Stimulated activated memory B cell treated with anti-CD40 and anti-IgM and Interleukin-4, amounts not matched to agents 10 μg/mL and 1 μg/mL and 100 μg/mL, for 72 hours (primary cell): Measurements from ENCODE around the gene RBKS.
A peak's percentile ranks its signal among the peaks of the same experiment; 100 is the strongest.

Source experiments
- ATAC-seq: fragments of 150-1000 bp; cut with Tn5 transposase; 2 replicates; pipeline ENCODE4 v1.10.0; 2021
- H3K27ac Mint-ChIP-seq: one replicate; pipeline ENCODE4 v1.8.0; 2022; ENCODE audit warnings: mild to moderate bottlenecking, mixed read lengths
- H3K27me3 Mint-ChIP-seq: one replicate; pipeline ENCODE4 v1.8.0; 2022; ENCODE audit warnings: mixed read lengths
- H3K36me3 Mint-ChIP-seq: one replicate; pipeline ENCODE4 v1.8.0; 2022; ENCODE audit warnings: mixed read lengths
- H3K4me1 Mint-ChIP-seq: one replicate; pipeline ENCODE4 v1.8.0; 2022; ENCODE audit warnings: mixed read lengths
- H3K4me3 Mint-ChIP-seq: one replicate; pipeline ENCODE4 v1.8.0; 2022; ENCODE audit warnings: mild to moderate bottlenecking, moderate library complexity, mixed read lengths
- H3K9me3 Mint-ChIP-seq: one replicate; pipeline ENCODE4 v1.8.0; 2022; ENCODE audit warnings: mixed read lengths

Gene RBKS

DNA sequence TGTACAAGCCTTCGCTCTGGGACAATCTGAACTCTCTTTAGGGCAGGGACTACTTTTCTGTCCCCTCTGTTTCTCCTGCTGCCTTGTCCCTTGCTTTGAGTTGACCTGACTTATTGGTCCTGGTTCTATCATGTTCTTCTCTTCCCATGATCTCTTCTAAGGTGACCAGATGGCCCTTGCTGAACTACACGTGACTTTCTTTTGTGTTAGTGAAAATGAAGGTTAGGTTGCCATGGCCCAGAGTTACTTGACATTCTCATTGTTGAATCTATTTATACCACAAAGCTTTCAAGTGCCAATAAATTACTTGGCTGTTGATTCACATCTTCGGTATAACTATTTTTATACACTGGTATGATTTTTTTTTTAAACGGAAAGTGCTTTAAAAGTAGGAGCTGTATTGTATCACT lies 94.3 kb downstream of the RBKS start:
- Mint-ChIP-seq H3K4me3 (no peak overlapping the region), H3K9me3 (no peaks in the 10 kb centered on the region), H3K27ac (no peak overlapping the region), H3K27me3 (no peaks in the 10 kb centered on the region), H3K36me3 (peaks cover 11% of the 10 kb centered on the region), H3K4me1 (no peaks in the 10 kb centered on the region)
- ATAC-seq = no peak

DNA sequence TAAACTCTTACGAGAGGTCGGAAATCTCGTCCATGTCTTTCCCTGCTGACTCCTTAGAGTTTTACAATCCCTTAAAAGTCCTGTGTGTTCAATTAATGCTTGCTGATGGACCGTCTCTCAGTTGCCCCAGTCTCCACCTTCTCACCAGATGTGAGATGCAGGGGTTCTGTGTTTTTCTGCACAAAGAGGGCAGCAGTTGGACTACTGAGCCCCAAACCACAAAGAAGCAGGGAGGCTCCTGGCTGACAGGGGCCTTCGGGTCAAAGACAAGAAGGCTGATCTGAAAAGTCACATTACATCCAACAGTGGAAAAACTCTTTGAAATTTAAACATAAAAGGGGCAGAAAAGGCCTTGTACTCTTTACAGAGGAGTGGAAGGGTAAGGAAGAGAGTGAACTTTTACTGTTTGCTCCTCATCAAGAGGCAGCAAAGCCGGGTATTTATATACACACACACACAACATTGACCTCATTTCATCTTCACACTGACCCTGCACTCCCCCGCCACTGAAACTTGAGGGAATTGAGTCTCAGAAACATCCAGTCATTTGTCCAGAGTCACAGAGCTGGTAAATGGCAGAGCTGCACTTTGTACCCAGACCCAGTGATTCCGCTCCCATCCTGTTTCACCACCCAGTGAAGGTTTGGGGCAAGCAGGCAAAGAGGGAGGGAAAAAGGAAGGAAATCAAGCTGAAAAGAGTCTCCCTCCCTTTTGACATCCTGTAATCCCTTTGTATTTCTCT lies 94.9 kb downstream of the RBKS start:
- H3K9me3 Mint-ChIP-seq = no peaks in the 10 kb centered on the region
- H3K4me1 Mint-ChIP-seq = no peaks in the 10 kb centered on the region
- H3K4me3 Mint-ChIP-seq = no peak overlapping the region
- H3K27me3 Mint-ChIP-seq = no peaks in the 10 kb centered on the region
- peaks cover 13% of the 10 kb centered on the region for H3K36me3 Mint-ChIP-seq
- no peak overlapping the region for H3K27ac Mint-ChIP-seq
- no peak for ATAC-seq

DNA sequence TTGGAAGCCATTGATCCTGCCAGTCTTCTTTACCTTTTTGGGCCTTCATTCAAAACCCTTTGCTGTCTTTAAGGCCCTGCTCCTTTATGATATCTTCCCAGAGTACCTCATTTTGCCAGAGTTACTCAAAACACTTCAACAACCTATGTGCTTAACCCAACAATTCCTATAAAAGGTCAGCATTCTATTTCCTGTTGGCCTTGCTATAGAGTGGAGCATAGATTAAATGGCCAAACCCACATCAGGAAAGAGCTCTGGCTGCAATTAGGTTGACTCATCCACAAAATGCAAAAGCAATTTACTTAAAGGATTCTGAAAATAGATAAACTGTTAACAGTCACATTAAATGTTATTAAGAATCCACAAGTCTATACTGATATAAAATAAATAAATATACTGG lies 97.4 kb downstream of the RBKS start:
- peaks cover 12% of the 10 kb centered on the region for H3K36me3 Mint-ChIP-seq
- no peak for ATAC-seq
- H3K27ac Mint-ChIP-seq = no peak overlapping the region
- H3K9me3 Mint-ChIP-seq = no peaks in the 10 kb centered on the region
- H3K4me1 Mint-ChIP-seq = no peaks in the 10 kb centered on the region
- no peak overlapping the region for H3K4me3 Mint-ChIP-seq
- no peaks in the 10 kb centered on the region for H3K27me3 Mint-ChIP-seq

DNA sequence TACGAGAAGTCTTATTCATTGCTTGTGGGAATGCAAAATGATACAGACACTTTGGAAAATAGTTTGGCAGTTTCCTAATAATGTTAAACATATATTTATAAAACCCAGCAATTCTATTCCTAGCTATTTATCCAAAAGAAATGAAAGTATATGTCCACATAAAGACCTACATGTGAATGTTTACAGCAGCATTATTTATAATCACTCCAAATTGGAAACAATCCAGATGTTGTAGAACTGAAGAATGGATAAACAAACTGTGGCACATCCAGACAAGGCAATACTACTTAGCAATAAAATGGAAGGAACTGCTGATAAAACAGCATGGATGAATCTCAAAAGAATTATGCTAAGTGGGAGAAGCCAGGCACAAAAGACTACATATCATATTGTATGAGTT lies 99.4 kb downstream of the RBKS start:
- H3K4me1 Mint-ChIP-seq = no peaks in the 10 kb centered on the region
- no peaks in the 10 kb centered on the region for H3K9me3 Mint-ChIP-seq
- no peak overlapping the region for H3K27ac Mint-ChIP-seq
- peaks cover 7% of the 10 kb centered on the region for H3K36me3 Mint-ChIP-seq
- ATAC-seq = no peak
- H3K27me3 Mint-ChIP-seq = no peaks in the 10 kb centered on the region
- H3K4me3 Mint-ChIP-seq = no peak overlapping the region

DNA sequence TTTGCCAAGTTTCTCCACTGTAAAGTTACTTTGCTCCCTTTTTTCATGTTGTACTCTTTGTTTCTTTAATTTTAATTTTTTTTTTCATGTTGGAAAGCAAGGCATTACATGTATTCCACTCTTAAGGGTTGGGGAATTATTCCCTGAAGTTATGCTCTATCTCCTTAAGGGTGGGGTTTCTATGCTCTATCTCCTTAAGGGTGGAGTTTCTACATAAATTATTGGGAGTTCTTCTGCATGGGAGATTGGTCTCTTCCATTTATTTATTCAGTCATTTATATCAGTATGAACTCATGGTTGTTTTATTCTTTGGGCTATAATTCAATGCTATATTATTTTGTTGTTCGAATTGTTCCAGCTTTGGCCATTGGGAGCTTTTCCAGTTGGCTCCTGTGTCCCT lies 107.5 kb downstream of the RBKS start:
- peaks cover 7% of the 10 kb centered on the region for H3K4me1 Mint-ChIP-seq
- no peak overlapping the region for H3K4me3 Mint-ChIP-seq
- peaks cover 28% of the 10 kb centered on the region for H3K36me3 Mint-ChIP-seq
- no peak overlapping the region for H3K27ac Mint-ChIP-seq
- no peak for ATAC-seq
- no peaks in the 10 kb centered on the region for H3K27me3 Mint-ChIP-seq
- no peaks in the 10 kb centered on the region for H3K9me3 Mint-ChIP-seq

DNA sequence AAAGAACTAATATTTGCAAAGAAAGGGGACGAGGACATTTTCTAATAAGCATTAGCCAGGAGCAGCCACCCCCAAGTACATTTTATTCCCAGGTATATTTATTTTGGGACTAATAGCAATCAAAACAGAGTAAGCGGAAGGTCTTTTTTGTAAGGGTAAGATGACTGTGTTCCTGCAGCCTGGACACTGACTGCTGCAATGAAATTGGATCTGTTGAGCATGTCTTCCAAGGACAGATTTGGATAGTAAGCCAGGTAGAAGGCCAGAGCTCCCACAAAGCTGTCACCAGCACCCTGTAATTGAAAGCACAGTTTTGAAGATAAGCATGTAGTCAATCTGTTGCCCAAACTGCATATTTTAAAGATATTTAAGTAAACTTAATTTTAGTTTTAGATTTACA lies 108.7 kb downstream of the RBKS start:
- ATAC-seq = no peak
- Mint-ChIP-seq H3K27ac (no peak overlapping the region), H3K9me3 (no peaks in the 10 kb centered on the region)

DNA sequence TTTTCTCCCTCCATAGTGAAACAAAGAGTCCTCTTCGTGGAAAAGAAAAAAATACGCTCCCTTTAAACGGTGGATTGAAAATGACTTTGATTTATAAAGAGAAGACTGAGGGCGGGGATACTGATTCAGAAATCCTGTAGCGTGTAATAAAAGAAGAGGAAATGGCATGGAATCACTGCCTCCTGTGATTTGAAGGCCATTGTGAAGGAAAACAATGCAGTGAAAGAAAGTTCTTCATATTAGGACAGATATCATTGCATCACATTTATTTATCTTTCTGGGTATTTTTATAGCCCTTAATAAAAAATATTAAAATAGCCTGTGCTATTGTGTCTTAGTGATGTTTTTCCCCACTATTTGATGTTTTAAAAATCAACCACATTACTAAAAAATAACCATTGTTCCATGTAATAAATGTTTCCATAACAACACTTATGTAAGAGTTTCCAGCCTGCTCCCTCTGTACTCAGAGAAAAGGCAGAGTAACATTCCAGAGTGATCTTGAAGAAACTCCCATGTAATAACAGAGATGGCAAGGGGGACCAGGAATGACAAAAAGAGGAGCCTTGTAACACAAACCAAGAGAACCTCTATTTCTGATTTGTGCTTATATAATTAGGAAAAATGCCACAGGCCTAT lies 110.7 kb downstream of the RBKS start:
- no peak overlapping the region for H3K4me3 Mint-ChIP-seq
- ATAC-seq = no peak
- H3K36me3 Mint-ChIP-seq = peaks cover 44% of the 10 kb centered on the region
- H3K27ac Mint-ChIP-seq = no peak overlapping the region
- no peaks in the 10 kb centered on the region for H3K9me3 Mint-ChIP-seq
- H3K27me3 Mint-ChIP-seq = no peaks in the 10 kb centered on the region
- H3K4me1 Mint-ChIP-seq = peaks cover 19% of the 10 kb centered on the region

More for the DNA sequence above, 108.7 kb downstream of the RBKS start:
- Mint-ChIP-seq H3K4me1 (peaks cover 7% of the 10 kb centered on the region), H3K4me3 (no peak overlapping the region), H3K27me3 (no peaks in the 10 kb centered on the region), H3K36me3 (peaks cover 30% of the 10 kb centered on the region)

DNA sequence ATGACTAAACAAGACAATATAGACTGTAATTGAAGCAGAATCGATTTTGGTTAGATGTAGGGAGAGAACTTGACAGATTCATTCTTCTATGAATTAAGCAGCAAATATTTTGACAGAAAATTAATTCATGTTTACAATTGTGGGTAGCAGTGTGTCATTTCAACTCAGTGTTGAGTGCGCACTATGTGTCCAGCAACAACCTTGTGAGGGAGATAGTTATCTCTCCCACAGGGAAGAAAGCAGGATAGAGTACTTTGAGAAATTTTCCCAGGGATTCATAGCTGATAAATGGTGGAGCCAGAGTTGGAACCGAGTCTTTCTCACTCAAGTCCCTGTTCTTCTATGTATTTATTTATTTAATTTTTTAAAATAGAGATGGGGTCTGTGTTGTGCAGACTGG lies 113.5 kb downstream of the RBKS start:
- no peak overlapping the region for H3K4me3 Mint-ChIP-seq
- peaks cover 43% of the 10 kb centered on the region for H3K36me3 Mint-ChIP-seq
- no peaks in the 10 kb centered on the region for H3K9me3 Mint-ChIP-seq
- H3K27ac Mint-ChIP-seq = no peak overlapping the region
- no peaks in the 10 kb centered on the region for H3K27me3 Mint-ChIP-seq
- peaks cover 38% of the 10 kb centered on the region for H3K4me1 Mint-ChIP-seq
- no peak for ATAC-seq

DNA sequence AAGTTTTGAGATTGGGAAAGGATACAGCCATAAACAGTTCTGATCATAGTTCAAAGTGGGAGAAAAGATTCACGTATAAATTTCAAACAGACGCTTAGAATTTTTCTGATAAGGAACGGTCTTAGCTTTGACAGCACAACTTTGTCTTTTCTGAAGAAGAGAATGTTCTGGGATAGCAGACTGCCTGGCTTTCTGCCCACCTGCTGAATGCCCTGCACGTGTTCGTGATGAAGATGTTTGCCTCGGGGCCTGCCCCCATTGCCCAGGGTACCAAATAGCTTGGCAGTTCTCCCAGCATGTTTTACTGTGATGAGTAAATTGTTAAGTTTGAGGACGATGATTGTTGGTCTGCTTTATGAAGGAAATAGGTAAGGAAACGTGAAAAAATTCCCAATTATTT lies 114.1 kb downstream of the RBKS start:
- H3K4me3 Mint-ChIP-seq = no peak overlapping the region
- H3K27me3 Mint-ChIP-seq = no peaks in the 10 kb centered on the region
- H3K4me1 Mint-ChIP-seq = peaks cover 40% of the 10 kb centered on the region
- H3K27ac Mint-ChIP-seq = no peak overlapping the region
- no peak for ATAC-seq
- no peaks in the 10 kb centered on the region for H3K9me3 Mint-ChIP-seq
- peaks cover 43% of the 10 kb centered on the region for H3K36me3 Mint-ChIP-seq

DNA sequence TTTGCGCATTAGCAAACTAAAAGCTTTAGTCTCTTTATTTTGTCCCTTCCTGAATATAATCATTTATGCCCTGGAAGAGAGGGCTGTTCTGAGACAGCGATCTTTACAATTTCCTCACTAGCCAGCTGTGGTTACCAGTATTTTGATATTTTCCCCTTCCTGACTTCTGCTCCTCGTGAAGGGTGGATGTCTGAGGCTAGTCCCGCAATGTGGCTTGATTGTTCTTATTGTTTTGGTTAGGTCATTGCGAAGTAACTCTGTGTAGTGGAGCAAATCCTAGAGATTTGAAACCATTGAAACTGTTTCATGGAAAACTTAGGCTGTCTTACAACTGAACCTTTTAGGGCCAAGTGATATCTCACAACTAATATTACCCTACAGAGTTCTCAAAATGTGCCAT lies 116.2 kb downstream of the RBKS start:
- Mint-ChIP-seq H3K4me1 (peaks cover 43% of the 10 kb centered on the region), H3K27me3 (no peaks in the 10 kb centered on the region), H3K27ac (no peak overlapping the region), H3K9me3 (no peaks in the 10 kb centered on the region), H3K4me3 (peak overlapping the region; percentile 26), H3K36me3 (peaks cover 28% of the 10 kb centered on the region)
- no peak for ATAC-seq

DNA sequence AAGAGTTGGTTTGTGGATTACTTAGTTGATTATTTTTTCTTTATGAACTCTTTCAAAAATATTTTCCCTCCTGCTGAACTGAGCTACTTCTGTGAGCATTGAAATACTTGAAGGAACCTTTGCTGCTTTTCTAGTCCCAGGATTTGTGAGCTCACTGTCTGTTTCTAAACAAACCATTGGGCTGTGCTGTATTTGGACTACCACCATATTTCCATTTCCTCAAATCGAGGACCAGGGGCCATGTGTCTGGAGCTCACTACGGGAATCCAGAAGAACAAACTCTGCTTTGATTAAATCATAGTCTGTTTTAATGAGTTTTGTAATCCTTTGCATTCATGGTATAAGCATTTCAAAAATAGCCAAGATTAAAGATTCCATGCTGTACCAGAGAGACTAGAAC lies 117.4 kb downstream of the RBKS start:
- Mint-ChIP-seq H3K4me3 (peak overlapping the region; percentile 50), H3K4me1 (peaks cover 37% of the 10 kb centered on the region), H3K27ac (no peak overlapping the region), H3K36me3 (peaks cover 22% of the 10 kb centered on the region), H3K9me3 (no peaks in the 10 kb centered on the region), H3K27me3 (no peaks in the 10 kb centered on the region)
- no peak for ATAC-seq

DNA sequence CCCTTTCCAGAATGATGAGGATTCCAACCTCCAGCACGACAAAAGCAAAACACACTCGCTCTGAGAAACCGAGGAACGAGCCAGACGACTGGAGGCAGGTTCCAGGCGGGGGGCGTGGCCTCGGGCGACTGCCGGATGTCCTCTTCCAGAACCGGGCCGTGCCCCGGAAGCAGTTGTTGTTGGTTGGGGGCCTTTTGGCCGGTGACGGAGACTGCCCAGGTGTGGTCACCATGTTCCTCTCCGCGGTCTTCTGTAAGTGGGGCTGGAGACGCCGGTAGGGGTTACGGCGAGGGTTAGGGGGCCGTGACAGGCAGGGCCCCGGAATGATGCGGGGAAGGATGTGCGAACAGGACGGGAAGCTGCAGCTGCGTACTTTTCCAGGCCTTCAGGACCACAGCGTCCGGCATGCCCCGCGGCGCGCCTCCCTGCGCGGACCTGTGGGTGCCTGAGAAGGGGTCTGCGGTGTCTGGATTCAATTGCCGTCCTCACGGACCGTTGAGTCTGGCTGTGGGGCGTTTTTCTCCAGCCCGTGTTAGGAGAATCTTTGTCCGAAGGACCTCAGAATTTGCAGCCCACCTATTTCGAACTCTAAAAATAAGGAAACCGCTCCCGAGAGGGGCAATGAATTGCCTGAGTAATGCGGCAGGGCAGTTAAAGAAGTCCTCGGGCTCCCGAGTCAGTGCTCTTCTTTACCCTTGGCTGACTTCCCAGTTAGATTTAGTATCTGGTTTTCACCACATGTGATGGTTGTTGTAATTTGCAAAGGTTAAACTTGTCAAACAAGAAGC lies 118.4 kb downstream of the RBKS start, which contains the start of gene MRPL33:
Gene MRPL33 (plus strand): TSS at position 172 of the 788 bp plus-strand sequence. CDS start 59 bp downstream, at position 231.
- H3K27ac Mint-ChIP-seq = peak within 1 kb of the TSS; percentile 95
- peaks cover 37% of the 10 kb centered on the region for H3K4me1 Mint-ChIP-seq
- no peaks in the 10 kb centered on the region for H3K9me3 Mint-ChIP-seq
- H3K36me3 Mint-ChIP-seq = peaks cover 22% of the 10 kb centered on the region
- H3K4me3 Mint-ChIP-seq = peak within 1 kb of the TSS; percentile 96
- no peaks in the 10 kb centered on the region for H3K27me3 Mint-ChIP-seq
- ATAC-seq = peak; percentile 98

DNA sequence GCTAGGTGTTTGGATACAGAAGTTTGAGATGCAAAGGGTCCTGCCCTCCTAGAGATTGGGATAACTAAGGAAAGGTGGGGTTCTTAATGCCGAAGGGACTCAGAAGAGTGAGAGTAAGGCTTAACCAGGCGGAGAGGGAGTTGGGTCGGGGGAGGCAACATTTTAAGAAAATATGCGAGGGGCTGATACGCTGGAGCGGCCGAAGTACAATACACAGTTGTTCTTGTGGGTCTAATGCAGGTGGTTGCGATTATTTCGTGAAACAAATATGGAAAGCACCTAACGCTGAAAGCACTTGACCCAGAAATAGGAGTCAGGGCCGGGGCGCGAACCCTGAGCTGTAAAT lies 119.0 kb downstream of the RBKS start:
- Mint-ChIP-seq H3K27ac (peak overlapping the region; percentile 95), H3K9me3 (no peaks in the 10 kb centered on the region), H3K27me3 (peaks cover 4% of the 10 kb centered on the region), H3K36me3 (peaks cover 16% of the 10 kb centered on the region), H3K4me3 (peak overlapping the region; percentile 96), H3K4me1 (peaks cover 36% of the 10 kb centered on the region)
- ATAC-seq = peak; percentile 24

DNA sequence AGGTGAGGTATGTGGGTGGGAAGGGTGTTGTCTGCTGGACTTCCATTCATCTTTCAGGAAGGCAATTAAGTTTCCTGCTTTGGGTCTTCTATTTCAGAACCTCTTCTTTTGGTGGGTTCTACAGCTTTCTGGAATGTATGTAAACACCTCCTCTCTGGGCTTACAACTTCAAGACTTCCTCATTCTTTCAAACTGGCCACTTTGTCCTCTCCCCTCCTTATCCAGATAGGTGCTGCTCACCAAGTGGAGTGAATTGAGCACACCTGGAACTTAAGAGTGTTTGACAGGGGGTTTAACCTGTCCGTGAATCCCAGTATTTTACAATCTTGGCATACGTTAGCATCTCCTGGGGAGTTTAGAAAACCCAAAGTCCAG lies 123.9 kb downstream of the RBKS start:
- Mint-ChIP-seq H3K4me3 (peak overlapping the region; percentile 24), H3K27me3 (peaks cover 28% of the 10 kb centered on the region), H3K36me3 (no peaks in the 10 kb centered on the region), H3K27ac (no peak overlapping the region), H3K9me3 (no peaks in the 10 kb centered on the region), H3K4me1 (peaks cover 5% of the 10 kb centered on the region)
- no peak for ATAC-seq

DNA sequence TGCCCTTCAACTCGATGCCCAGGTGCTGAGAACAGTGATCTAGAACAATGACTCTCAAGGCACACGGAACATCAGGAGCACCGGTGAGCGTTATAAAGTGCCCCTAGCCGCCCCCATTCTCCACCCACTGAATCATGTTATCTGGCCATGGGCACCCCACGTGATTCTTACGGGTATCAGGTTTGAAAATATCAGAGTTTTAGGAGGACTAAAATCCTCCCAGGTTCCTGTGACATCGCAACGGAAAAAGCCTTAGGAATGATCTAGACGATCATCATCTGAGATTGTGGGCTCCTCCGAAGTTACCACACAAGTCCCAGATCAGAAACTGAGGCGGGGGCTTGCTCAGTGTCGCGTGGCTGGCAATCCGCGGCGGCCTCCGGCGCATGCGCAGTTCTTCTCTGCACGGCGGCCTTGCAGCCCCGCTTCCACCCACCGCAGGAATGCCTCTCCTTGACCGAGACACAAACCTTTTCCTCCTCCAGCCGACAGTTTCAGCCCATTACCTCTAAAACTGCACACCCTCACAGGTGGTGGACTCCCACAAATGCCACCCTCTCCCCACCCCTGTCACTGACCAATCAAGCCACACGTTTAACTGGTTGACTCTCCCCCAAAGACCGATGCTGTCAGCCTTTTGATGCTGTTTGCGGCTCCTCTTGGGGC lies 124.4 kb downstream of the RBKS start:
- Mint-ChIP-seq H3K9me3 (no peaks in the 10 kb centered on the region), H3K27me3 (peaks cover 28% of the 10 kb centered on the region), H3K4me1 (no peaks in the 10 kb centered on the region), H3K4me3 (peak overlapping the region; percentile 24), H3K27ac (no peak overlapping the region), H3K36me3 (no peaks in the 10 kb centered on the region)
- no peak for ATAC-seq
